PC-9 (cell line): Measurements from ENCODE around the gene ZNF335.

Source experiments
- EZH2 ChIP-seq: fragments of 200-600 bp; sonication (generic); IDR thresholded peaks from 2 replicates; pipeline ENCODE4 v1.8.0; 2017; ENCODE audit warnings: antibody characterized with exemption, low read depth
- TF ChIP-seq, protein P1 (sequence below): fragments of 200-600 bp; sonication (generic); conservative IDR thresholded peaks from 2 replicates; pipeline ENCODE4 v1.6.1; 2017; ENCODE audit warnings: mixed run types, antibody characterized with exemption, mild to moderate bottlenecking, moderate library complexity

DNA sequence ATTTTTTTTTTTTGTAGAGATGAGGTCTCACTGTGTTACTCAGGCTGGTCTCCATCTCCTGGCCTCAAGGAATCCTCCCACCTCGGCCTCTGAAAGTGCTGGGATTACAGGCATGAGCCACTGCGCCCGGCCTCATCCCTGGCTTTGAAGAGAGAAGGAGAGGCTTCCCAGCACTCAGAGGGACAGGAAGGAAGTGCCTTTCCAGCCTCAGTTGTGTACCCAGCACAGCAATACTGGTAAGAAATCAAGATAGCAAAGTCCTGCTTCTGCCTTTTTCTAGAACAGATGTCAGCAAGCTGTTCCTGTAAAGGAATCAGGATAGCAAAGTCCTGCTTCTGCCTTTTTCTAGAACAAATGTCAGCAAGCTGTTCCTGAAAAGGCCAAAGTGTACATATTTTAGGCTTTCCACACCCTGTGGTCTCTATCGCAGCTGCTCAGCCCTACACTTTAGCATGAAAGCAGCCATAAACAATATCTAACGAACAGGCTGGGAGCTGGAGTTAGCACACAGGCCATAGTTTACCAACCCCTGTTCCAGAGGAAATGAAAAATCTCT, 53.7 kb downstream of the ZNF335 start:
- TF ChIP-seq, protein P1, sequence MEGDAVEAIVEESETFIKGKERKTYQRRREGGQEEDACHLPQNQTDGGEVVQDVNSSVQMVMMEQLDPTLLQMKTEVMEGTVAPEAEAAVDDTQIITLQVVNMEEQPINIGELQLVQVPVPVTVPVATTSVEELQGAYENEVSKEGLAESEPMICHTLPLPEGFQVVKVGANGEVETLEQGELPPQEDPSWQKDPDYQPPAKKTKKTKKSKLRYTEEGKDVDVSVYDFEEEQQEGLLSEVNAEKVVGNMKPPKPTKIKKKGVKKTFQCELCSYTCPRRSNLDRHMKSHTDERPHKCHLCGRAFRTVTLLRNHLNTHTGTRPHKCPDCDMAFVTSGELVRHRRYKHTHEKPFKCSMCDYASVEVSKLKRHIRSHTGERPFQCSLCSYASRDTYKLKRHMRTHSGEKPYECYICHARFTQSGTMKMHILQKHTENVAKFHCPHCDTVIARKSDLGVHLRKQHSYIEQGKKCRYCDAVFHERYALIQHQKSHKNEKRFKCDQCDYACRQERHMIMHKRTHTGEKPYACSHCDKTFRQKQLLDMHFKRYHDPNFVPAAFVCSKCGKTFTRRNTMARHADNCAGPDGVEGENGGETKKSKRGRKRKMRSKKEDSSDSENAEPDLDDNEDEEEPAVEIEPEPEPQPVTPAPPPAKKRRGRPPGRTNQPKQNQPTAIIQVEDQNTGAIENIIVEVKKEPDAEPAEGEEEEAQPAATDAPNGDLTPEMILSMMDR, result no peak
- TF ChIP-seq EZH2, result no peak
